ENCODE data around the gene UAP1.
"Not testable (repeated sequence)": the region's sequence is repeated elsewhere in the genome, so short reads cannot be mapped to it uniquely, and the experiment has no call there.

Gene UAP1

DNA sequence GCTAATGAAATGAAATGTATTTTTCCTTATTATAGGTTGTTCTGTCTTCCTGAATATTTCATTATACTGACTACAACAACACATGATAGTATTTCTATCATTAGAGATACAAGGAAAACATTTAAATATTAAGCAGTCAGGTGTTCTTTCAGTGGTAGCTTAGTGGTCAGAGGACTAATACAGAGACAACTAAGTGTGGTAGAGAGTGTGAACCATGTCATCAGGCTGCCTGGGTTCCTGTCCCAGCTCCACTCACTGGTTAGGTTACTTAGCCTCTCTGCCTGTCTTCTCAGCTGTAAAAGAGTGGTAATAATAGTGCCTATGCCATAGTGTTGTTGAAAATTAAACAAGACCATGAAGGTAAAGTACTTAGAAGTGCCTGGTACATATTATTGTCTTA, 3.9 kb downstream of the UAP1 start:
- no peak for DNase-seq (ENCODE audit: low read depth in 2 of 2)

DNA sequence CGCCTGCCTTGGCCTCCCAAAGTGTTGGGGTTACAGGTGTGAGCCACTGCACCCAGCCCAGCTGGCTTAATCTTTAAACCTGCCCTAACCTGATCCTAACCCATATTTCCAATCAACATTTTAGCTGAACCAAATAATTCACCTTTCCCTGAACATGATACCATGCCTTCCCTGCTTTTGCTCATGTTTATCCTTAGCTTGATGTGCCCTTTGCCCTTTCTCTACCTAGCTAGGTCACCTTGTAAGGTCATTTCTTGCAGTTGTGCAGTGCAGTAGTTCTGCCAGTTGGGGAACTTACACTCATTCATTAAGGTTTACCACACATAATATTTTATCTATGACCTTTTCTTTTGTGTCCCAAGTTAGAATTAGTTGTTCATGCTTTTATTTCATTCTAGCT, 5.3 kb downstream of the UAP1 start:
- no peak for DNase-seq (ENCODE audit: low read depth in 2 of 2)

DNA sequence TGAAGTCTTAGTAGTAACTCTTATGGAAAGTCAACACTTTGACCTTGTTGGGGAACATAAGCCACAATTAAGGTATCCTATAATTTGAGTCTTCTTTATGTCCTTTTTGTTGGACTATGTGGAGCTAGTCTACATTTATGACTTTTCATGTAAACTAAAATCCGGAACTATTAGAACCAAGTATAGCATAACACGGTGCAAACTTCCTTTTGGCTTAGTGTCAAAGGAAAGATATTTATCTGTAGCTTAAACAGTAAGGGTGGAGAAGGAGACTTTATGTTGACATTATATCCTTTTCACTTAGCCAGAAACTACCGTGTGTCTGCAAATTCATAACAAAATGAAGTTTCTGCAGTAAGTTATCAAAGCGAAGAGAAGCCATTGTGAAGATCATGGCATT, 7.3 kb downstream of the UAP1 start:
- DNase-seq (ENCODE audit: low read depth in 2 of 2), result no peak

DNA sequence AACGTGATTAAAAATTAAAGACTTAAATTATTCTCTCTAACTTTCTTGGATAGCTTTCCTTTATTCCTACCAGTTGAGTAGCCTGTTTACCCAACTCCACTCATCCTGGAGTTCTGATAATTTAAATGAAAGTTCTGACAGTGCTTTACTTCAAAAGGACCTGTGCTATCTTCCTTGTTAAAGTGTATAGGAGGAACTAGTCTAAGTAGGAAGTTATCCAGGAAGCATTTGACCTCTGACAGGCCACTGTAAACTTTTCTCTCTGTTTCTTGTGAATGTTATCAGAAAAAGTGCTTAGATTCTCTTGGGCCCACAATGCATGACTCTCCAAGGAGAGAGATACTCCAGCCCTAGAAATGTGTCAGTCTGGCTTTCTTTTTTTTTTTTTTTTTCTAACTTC, 9.2 kb downstream of the UAP1 start:
- no peak for DNase-seq (ENCODE audit: low read depth in 2 of 2)

DNA sequence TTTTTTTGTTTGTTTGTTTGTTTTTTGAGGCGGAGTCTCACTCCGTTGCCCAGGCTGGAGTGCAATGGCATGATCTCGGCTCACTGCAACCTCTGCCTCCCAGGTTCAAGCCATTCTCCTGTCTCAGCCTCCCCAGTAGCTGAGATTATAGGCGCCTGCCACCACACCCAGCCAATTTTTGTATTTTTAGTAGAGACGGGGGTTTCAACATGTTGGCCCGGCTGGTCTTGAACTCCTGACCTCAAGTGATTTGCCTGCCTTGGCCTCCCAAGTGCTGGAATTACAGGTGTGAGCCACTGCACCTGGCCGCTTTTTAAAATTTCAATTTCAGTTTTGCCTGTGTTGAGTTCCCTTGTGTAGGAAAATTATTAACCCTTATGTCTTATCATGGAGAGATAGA, 9.6 kb downstream of the UAP1 start:
- not testable (repeated sequence) for DNase-seq (ENCODE audit: low read depth in 2 of 2)

DNA sequence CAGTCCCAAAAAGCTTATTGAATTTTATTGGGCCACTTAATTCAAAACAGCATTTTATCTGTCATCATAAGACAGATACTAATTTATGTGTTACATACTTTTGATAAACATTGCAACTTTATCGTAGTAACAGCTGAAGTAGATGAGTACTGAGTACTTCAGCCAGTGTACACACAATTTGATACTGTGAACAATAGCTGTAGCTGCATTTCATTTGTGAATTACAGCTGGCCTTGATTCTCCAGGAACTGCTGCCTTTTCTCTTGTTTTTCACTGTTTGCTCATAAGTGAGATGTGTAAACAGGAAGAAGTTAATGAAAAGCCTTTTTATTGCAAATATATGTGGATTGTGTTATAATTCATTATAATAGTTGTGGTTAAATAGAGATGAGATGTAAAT, 10.2 kb downstream of the UAP1 start:
- DNase-seq (ENCODE audit: low read depth in 2 of 2), result no peak

DNA sequence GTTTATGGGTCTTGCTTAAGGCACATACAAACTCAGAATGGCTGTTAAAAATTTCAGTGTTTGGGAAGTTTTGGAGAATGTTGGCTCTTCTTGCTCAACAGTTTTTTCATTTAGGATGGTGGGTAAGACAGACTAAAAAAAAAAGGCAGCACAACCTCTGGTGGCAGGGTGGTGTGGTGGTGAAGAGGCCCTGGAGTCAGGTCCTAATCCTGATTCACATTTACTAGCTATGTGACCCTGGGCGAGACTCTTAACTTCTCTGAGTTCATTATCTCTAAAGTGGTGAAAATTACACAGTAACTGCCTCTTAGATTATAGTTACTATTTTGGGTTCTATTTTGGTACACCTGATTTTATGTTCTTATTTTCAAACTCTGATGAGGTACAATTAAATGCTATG, 11.6 kb downstream of the UAP1 start:
- no peak for DNase-seq (ENCODE audit: low read depth in 2 of 2)

DNA sequence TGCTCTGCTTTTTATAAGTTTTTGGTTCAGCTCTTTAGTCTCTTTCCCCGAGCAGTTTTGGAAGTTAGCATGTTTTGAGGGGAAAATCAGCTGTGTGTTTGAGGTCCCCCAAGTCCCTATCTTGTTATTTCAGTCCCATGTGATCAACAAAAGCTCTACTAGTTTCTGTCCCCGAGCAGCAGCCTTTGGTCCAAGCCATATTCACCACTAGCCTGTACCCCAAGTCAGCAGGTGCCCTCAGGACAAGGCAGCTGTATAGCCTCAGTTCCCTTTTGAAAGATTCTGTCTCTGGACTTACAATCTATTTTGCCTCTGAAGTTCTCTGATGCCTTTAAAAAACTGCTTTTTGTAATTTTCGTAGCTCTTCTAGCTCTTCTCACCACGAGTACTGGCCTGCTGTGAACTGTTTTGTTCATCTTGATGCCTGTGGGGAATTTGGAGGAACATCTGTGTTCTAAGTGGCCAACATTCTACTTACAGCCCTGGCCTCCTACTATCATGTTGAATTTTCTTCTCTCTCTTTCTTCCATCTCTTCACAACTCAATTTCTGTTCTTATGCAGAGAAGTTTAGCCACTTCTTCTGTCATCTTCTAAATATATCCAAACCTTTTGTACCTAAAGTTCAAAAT, 16.7 kb downstream of the UAP1 start:
- DNase-seq (ENCODE audit: low read depth in 2 of 2), result no peak

DNA sequence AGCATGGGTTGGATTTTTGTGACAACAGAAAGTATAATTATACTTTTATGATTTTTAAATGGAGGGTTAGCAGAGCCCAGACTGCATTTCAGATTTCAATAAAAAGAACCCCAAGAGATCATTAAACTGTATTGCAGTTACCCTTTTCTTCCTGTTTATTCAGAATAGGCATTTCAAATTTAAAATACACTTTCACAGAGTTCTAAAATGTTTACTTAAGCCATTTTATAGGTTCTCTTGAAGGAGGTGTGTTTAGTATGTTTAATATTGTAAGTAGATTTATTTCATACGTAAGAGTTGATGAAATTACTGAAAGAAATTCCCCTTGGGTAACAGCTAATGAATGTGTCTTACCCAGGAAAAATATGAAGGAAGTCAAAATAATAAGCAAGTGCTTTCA, 17.4 kb downstream of the UAP1 start:
- no peak for DNase-seq (ENCODE audit: low read depth in 2 of 2)

DNA sequence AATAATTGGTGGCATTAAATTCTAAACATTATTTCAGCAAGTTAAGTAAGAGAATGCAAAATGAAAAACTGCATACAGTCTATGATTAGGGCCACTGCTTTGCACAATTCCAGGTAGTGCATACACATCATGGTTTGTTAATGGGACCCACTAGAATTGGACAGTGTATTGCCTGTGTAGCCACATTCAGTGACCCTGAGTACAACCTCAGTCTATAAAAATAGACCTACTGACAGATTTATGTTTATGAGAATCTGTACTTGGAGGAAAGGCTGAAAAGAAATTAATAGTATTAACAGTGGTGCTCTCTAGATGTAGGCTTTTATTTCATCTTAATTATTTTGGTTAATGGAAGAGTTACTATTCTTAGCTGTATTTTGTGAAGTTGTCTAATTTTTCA, 18.8 kb downstream of the UAP1 start:
- DNase-seq (ENCODE audit: low read depth in 2 of 2), result no peak

DNA sequence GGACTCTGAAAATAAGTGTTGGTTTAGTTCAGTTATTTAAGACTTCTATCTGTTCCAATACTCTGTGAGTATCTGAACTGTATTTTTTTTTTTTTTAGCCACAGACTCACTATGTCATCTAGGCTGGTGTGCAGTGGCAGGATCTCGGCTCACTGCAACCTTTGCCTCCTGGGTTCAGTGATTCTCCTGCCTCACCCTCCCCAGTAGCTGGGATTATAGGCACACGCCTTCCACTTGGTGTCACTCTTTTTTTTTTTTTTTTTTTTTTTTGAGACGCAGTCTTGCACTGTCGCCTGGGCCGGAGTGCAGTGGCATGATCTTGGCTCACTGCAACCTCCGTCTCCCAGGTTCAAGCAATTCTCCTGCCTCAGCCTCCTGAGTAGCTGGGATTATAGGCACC, 21.4 kb downstream of the UAP1 start:
- not testable (repeated sequence) for DNase-seq (ENCODE audit: low read depth in 2 of 2)

DNA sequence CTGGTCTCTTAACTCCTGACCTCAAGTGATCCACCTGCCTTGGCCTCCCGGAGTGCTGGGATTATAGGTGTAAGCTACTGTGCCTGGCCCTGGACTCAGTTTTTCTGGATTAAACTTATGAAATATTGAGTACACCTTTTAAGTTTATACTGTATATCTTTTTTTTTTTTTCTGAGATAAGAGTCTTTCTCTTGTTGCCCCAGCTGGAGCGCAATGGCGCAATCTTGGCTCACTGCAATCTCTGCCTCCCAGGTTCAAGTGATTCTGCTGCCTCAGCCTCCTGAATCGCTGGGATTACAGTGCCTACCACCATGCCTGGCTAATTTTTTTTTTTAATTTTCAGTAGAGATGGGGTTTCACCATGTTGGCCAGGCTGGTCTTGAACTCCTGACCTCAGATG, 23.6 kb downstream of the UAP1 start:
- not testable (repeated sequence) for DNase-seq (ENCODE audit: low read depth in 2 of 2)

DNA sequence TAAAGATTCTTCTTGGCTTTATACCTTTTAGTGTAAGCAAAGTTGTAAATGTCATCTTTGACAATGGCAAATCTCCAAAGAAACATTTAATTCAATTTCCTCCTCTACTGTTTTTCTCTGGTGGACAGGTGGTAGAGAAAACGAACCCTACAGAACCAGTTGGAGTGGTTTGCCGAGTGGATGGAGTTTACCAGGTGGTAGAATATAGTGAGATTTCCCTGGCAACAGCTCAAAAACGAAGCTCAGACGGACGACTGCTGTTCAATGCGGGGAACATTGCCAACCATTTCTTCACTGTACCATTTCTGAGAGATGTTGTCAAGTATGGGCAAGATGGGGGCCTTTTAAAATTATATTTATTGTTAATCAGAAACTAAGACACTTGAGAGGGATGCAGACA, 25.8 kb downstream of the UAP1 start:
- no peak for DNase-seq (ENCODE audit: low read depth in 2 of 2)

DNA sequence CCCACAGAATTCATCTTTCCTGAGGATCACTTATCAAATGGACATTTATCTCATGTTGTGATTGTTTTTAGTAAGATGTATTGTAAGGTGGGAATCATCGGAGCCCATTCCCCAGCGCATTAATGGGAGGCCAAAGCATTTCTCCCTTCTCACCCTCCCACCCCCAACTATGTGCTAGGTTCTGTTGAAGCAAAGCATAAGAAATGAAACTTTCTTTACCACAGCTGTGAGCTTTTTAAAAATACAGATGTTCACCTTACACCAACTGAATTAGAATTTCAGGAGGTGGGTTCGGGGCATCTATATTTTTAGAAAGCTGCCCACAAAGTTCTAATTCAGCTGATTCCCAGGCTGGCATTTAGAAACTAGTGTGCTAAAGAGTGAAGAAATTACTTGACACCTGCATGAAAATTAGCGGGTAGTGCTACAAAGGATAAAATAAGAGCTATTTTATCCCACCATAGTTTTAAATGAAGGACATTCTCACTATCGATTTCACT, 26.3 kb downstream of the UAP1 start:
- no peak for DNase-seq (ENCODE audit: low read depth in 2 of 2)

DNA sequence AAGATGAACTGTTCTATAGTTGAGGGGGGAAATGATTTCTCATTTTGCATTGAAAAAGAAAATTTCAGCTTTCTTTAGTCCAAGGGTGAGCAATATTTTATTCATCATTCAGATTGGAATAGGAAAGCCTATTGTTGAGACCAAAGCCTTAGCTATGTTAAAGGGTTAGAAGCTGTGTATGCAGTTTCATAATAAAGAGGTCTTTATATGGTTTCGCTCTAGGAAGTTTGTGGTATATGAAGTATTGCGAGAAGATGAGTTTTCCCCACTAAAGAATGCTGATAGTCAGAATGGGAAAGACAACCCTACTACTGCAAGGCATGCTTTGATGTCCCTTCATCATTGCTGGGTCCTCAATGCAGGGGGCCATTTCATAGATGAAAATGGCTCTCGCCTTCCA, 28.6 kb downstream of the UAP1 start:
- no peak for DNase-seq (ENCODE audit: low read depth in 2 of 2)

DNA sequence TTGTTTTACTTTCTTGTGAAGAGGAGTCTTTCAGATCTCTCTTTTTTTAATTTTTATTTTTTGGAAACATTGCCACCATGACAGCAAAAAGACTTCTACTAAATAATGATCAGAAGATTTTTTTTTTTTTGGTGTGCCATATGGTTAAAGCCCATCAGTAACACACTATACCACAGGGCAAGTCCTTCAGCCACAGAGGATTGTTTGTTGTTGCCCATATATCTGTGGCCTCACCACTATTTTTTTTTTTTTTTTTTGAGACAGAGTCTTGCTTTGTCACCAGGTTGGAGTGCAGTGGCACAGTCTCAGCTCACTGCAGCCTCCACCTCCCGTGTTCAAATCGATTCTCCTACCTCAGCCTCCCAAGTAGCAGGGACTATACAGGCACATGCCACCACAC, 29.2 kb downstream of the UAP1 start:
- no peak for DNase-seq (ENCODE audit: low read depth in 2 of 2)

DNA sequence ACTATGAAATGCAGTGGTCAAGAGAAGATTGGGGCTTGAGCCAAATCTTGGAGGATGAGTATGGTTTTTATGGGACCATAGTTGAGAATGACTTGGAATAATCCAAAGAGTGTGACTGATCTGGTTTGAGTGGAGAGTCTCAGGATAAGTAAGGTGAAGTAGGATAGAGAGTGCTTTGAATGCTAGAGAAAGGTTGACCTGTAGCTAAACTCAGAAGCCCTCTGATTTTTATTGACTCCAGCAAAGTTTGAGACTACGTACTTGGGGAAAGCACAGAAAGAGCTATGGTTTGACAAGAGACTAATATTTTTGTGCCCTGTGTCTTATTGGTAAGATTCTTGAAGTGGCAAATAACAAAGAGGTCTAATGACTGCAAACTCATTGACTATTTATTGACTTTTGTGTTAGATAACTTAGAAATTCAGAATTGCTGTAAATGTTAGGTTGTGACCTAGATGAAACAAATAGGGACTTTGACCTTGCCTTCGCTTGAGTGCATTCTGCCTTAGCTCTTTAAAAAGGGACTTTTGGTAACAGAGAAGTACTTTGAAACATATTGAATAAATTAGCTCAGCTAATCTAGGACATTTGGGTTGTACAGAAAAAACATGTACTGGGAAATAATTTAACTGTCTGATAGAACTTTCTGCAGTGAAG, 35.1 kb downstream of the UAP1 start:
- no peak for DNase-seq (ENCODE audit: low read depth in 2 of 2)

DNA sequence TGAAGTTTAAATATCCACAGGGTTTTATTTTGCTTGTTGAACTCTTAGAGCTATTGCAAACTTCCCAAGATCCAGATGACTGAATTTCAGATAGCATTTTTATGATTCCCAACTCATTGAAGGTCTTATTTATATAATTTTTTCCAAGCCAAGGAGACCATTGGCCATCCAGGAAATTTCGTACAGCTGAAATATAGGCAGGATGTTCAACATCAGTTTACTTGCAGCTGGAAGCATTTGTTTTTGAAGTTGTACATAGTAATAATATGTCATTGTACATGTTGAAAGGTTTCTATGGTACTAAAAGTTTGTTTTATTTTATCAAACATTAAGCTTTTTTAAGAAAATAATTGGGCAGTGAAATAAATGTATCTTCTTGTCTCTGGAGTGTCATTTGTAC, 37.9 kb downstream of the UAP1 start:
- no peak for DNase-seq (ENCODE audit: low read depth in 2 of 2)

DNA sequence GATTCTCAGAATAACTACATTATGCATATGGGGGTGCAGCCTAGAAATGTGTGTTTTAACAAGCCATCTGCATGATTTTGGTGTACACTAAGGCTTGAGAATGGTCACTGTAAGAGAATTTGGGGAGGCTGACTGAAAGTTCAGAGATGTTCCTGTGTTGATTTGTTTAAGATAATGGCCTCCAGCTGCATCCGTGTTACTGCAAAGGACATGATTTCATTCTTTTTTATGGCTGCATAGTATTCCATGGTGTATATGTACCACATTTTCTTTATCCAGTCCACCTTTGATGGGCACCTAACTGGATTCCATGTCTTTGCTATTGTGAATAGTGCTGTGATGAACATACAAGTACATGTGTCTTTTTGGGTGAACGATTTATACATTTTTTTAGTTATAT, 41.6 kb downstream of the UAP1 start:
- not testable (repeated sequence) for DNase-seq (ENCODE audit: low read depth in 2 of 2)

DNA sequence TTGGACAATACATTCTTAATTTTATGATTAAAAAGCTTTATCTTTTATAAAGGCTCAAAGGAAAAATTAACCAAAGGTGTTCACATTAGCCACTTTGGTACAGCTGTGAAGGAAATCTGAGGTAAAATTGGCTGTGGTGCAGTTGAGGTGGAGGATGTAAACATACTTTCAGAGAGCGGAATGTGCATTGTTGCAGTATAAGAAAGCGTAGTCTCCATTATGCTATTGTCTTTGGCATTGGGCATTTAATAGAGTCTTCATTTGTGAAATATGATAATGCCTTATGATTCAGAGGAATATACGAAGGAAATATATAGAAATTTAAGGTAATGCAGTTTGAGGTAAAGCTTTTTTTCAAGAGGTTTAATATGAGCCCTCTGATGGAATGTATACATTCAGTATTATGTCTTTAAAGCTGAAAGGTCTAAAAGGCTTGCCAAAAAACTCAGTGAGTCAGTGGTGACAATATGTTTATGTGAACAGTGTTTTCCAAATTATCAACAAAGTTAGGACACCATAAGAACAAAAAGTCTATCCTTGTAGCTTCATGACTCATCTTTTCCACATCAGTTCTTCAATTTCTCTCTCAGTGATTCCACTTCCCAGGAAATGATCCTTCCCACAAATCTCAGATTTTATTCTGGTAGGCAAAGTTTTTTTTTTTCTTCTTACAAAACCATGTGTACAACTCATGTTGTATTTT, 43.9 kb downstream of the UAP1 start:
- DNase-seq (ENCODE audit: low read depth in 2 of 2), result no peak

DNA sequence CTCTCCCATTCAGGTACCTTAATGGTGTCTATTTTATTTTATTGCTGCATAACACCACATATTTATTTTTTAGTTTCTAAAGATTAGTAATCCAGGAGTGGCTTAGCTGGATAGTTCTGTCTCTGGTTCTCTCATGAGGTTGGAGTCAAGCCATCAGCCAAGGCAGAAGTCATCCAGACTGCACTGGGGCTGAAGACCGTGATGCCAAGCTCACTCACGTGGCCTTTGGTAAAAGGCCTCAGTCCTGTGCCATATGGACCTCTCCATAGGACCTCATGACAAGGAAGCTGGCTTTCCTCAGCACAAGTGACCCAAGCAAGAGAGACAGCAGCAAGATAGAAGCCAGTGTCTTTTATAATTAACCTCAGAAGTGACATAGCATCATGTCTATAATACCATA, 47.8 kb downstream of the UAP1 start:
- no peak for DNase-seq (ENCODE audit: low read depth in 2 of 2)

DNA sequence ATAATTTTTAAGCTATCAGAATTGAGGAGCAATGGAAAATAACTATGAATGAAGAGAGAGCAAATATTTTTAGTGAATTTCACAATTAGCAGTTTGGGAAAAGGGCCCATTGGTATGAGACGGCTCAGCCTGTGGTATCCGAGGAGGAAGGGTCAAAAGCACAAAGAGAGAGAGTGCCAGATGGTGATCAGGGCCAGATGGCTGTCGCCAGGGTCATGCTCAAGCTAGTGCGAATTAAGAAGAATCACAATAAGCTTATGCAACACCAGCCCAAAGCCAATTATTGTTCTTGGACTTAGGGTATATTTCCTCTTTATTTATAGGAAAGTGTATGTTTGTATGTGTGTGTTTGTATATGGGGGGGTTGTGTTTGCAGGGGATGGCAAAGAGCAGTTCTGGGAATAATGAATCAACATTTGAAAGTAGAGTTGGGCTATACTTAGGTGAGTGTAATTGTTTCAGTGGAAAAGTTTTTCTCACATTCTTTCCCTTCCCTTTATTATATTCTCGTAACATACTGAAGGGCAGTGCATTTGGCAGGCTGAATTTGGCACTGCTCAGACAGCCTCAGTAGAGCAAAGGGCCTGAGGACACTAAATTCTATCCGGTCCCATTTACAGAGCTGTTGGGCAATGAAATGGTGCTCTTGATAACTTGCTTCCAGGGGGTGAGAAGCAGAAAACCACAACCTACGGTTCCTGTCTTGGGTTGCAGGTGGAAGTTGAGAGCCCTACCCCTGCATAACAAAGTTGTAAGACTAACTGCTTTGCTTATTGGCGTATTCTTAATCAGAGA, 51.3 kb downstream of the UAP1 start:
- no peak for DNase-seq (ENCODE audit: low read depth in 2 of 2)

Data from stimulated activated CD8-positive, alpha-beta memory T cell treated with anti-CD3 and anti-CD28 coated beads, Interleukin-7, amount 100 ng/mL, for 1 hour (primary cell).